GM12878 (cell line): ENCODE results near the gene H19. TPM values are rescaled to one million over a fixed set of nuclear protein-coding genes. Genes with fewer than 3 reads are reported as not detected.

Experiments used
- ATAC-seq: fragments of 200-7000 bp; cut with Tn5 transposase; 3 replicates; pipeline ENCODE4 v1.9.1; 2020; ENCODE audit warnings: mild to moderate bottlenecking, moderate library complexity
- BruUV-seq: library from RNA; stranded (reverse); fragments of 400-500 nt; replicated peaks from 2 replicates; lab custom pipeline; 2021; lab: Mats Ljungman, UMichigan
- CTCF ChIA-PET: fragments of 300-600 bp; sonication (Branson Sonifier 250); formaldehyde crosslinking; extraction: SDS; loops from one replicate; lab custom pipeline; 2021; ENCODE audit warnings: inconsistent platforms; lab: Yijun Ruan, JAX
- POLR2A ChIA-PET: fragments of 350-600 bp; formaldehyde crosslinking; extraction: SDS; loops from one replicate; lab custom pipeline; 2021; ENCODE audit warnings: inconsistent platforms; lab: Charles Lee
- RAD21 ChIA-PET: fragments of 300-600 bp; sonication (Branson Sonifier 250); formaldehyde crosslinking; loops from one replicate; lab custom pipeline; 2023; ENCODE audit warnings: antibody characterized with exemption; ENCODE audit not compliant: unreplicated experiment; lab: Charles Lee
- SMC1A ChIA-PET: fragments of 300-600 bp; sonication (Branson Sonifier 250); formaldehyde crosslinking; loops from one replicate; lab custom pipeline; 2023; ENCODE audit not compliant: unreplicated experiment, uncharacterized antibody; lab: Charles Lee
- DNase-seq: peaks from one replicate; pipeline ENCODE4 v3.0.0-alpha.2; 2011; ENCODE audit warnings: low read depth, low spot score
- FAIRE-seq: peaks from 3 replicates; lab custom pipeline; 2011; peaks lifted over from hg19 to GRCh38; lab: Jason Lieb, UNC
- H2AFZ ChIP-seq: 2 replicates; pipeline ENCODE4 v1.6.0; 2011; ENCODE audit warnings: low read depth, low read length, control low read depth; ENCODE audit not compliant: control insufficient read depth
- H3K27ac ChIP-seq: 2 replicates; pipeline ENCODE4 v1.5.1; 2011; ENCODE audit warnings: control low read depth; ENCODE audit not compliant: control insufficient read depth, insufficient read depth
- H3K27me3 ChIP-seq, 2 experiments: replicated peaks in 1 of 2; 2 replicates each; pipeline versions ENCODE4 v1.6.0 to v1.6.1; 2011; ENCODE audit warnings: low read length in 1 of 2; ENCODE audit not compliant: control insufficient read depth in 2 of 2, insufficient read depth in 2 of 2
- H3K36me3 ChIP-seq, 2 experiments: 2 replicates each; pipeline ENCODE4 v1.5.1; 2011; ENCODE audit warnings: low read length in 1 of 2; ENCODE audit not compliant: control insufficient read depth in 2 of 2, insufficient read depth in 2 of 2
- H3K4me1 ChIP-seq: 2 replicates; pipeline ENCODE4 v1.6.1; 2011; ENCODE audit warnings: mild to moderate bottlenecking, low read length, moderate library complexity, mixed read lengths; ENCODE audit not compliant: control insufficient read depth, insufficient read depth
- H3K4me2 ChIP-seq: 2 replicates; pipeline ENCODE4 v1.6.0; 2011; ENCODE audit warnings: control low read depth; ENCODE audit not compliant: control insufficient read depth, insufficient read depth
- H3K4me3 ChIP-seq: fragments of 200-600 bp; sonication (generic); 2 replicates; pipeline ENCODE4 v1.5.1; 2016
- H3K79me2 ChIP-seq: 2 replicates; pipeline ENCODE4 v1.6.0; 2011; ENCODE audit warnings: low read length; ENCODE audit not compliant: control insufficient read depth, insufficient read depth
- H3K9ac ChIP-seq: 2 replicates; pipeline ENCODE4 v1.8.0; 2011; ENCODE audit warnings: low read length, control low read depth, mixed read lengths; ENCODE audit not compliant: control insufficient read depth, insufficient read depth
- H3K9me3 ChIP-seq: replicated peaks from 3 replicates; pipeline ENCODE4 v1.5.1; 2011; ENCODE audit warnings: mild to moderate bottlenecking, low read length; ENCODE audit not compliant: control insufficient read depth, insufficient read depth
- H4K20me1 ChIP-seq: 2 replicates; pipeline ENCODE4 v1.6.0; 2011; ENCODE audit not compliant: control insufficient read depth, insufficient read depth
- ASH2L ChIP-seq: fragments of 300-600, 200-600 bp; sonication (generic); IDR thresholded peaks from 2 replicates; pipeline ENCODE4 v1.6.1; 2017; ENCODE audit warnings: low read depth, mild to moderate bottlenecking, borderline replicate concordance
- CHD1 ChIP-seq: IDR thresholded peaks from 2 replicates; pipeline ENCODE4 v1.6.1; 2012; ENCODE audit warnings: low read depth, low read length, improper control_type of control experiment
- IRF4 ChIP-seq: IDR thresholded peaks from 2 replicates; pipeline ENCODE4 v1.6.1; 2011; ENCODE audit warnings: low read depth, low read length
- JUND ChIP-seq: IDR thresholded peaks from 2 replicates; pipeline ENCODE4 v1.6.1; 2012; ENCODE audit warnings: low read depth, mild to moderate bottlenecking, low read length, improper control_type of control experiment, moderate library complexity
- MYC ChIP-seq: IDR thresholded peaks from 2 replicates; pipeline ENCODE4 v1.6.1; 2011; ENCODE audit warnings: mild to moderate bottlenecking, low read length, moderate library complexity, inconsistent platforms; ENCODE audit not compliant: insufficient read depth, insufficient replicate concordance, insufficient read length, severe bottlenecking
- NFYB ChIP-seq: IDR thresholded peaks from 2 replicates; pipeline ENCODE4 v1.6.1; 2011; ENCODE audit warnings: low read depth, mild to moderate bottlenecking, low read length, improper control_type of control experiment, moderate library complexity; ENCODE audit not compliant: insufficient read depth
- NR2C1 ChIP-seq: fragments of 450-650 bp; IDR thresholded peaks from 2 replicates; pipeline ENCODE4 v1.6.1; 2017; ENCODE audit warnings: antibody characterized with exemption, mild to moderate bottlenecking, moderate library complexity
- RFX5 ChIP-seq: IDR thresholded peaks from 2 replicates; pipeline ENCODE4 v1.6.1; 2011; ENCODE audit warnings: low read depth, low read length, improper control_type of control experiment
- ZNF622 ChIP-seq: fragments of 450-650 bp; IDR thresholded peaks from 2 replicates; pipeline ENCODE4 v1.6.1; 2017; ENCODE audit warnings: mild to moderate bottlenecking, inconsistent platforms
- WGBS: methylation state at CpG from one replicate; pipeline ENCODE4 v1.1.6; 2016; ENCODE audit warnings: low lambda C conversion rate; ENCODE audit not compliant: insufficient replicate concordance, insufficient coverage; ENCODE audit errors: missing lambda C conversion rate; 5-methylcytosine and 5-hydroxymethylcytosine counted together
- in situ Hi-C: fragments of 300-500 bp; cut with MboI; formaldehyde crosslinking; loops from 9 replicates; pipeline ENCODE4 v1.14.3; 2018; ENCODE audit warnings: mixed read lengths
- intact Hi-C: fragments of 100-400 bp; cut with micrococcal nuclease; formaldehyde crosslinking; loops from one replicate; pipeline ENCODE4 v1.14.2; 2022; ENCODE audit not compliant: unreplicated experiment
- polyA plus RNA-seq, 11 experiments: library from polyadenylated mRNA; depleted of rRNA in 4 of 11; unstranded in 6 of 11; stranded (reverse) in 5 of 11; fragments of >200 nt; fragmentation: Nextera tagmentation in 4 of 11; fragmentation: Illumina TruSeq in 1 of 11; extraction: Ambion mirVana in 4 of 11; extraction: Trizol in 1 of 11; gene quantifications; 1 replicate in 1 of 11; 2 replicates in 10 of 11; pipeline versions ENCODE4 v1.2.1 to v1.2.3, GENCODE V29; 2011 to 2016; ENCODE audit warnings: inconsistent platforms in 2 of 11, missing spikeins in 2 of 11, low read depth in 1 of 11
- total RNA-seq, 4 experiments: library from RNA; depleted of rRNA in 3 of 4; stranded (reverse); fragments of >200 nt in 3 of 4; fragmentation: Illumina TruSeq in 1 of 4; extraction: Trizol in 1 of 4; gene quantifications; 2 replicates each; pipeline versions ENCODE4 v1.2.1 to v1.2.3, GENCODE V29; 2013 to 2021
- TF ChIP-seq, protein P1 (sequence below): fragments of 450-650 bp; IDR thresholded peaks from 2 replicates; pipeline ENCODE4 v1.6.1; 2017; ENCODE audit warnings: mild to moderate bottlenecking
- TF ChIP-seq, protein P2 (sequence below): fragments of 450-650 bp; IDR thresholded peaks from 2 replicates; pipeline ENCODE4 v1.6.1; 2017; ENCODE audit warnings: mild to moderate bottlenecking, moderate library complexity
- TF ChIP-seq, protein P3 (sequence below): IDR thresholded peaks from 2 replicates; pipeline ENCODE4 v1.6.1; 2012; ENCODE audit warnings: low read length, inconsistent platforms
- TF ChIP-seq, protein P4 (sequence below): fragments of 450-650 bp; IDR thresholded peaks from 2 replicates; pipeline ENCODE4 v1.6.1; 2017; ENCODE audit warnings: antibody characterized with exemption, mild to moderate bottlenecking, moderate library complexity

H19 gene
- total and polyA plus RNA-seq, 10 of the 15 experiments (the other 5 are each of a cell fraction or from before 2014, with no cell fraction given), result 0.04 to 1.2 (median 0.31) TPM; not detected in 6

DNA sequence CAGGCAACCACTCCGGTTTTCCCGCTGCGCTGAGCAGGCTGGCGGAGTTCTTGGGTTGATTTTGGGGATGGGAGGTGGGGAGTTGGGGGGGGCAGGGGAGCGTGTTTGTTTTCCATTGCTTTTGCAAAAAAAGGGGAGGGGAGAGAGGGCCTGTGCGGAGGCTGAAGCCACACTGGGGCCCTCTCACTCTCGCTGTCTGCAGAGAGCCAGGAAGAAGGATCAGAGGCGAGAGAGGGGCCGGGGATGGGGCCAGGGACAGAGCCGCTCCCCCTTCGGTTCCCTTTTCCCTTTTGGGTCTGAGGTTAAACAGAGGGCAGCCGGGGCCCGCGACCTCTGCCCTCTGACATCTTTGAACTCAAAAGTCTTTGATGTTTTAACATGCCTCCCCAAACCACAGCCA is 17.4 kb upstream of the H19 start:
- no peak overlapping the region for H2AFZ ChIP-seq
- FAIRE-seq (no peak), ATAC-seq (no peak), DNase-seq (no peak)
- ChIA-PET CTCF (no interaction called here), POLR2A (no interaction called here), RAD21 (interaction anchor here (0.6 kb wide), 1 partner anchor 195 kb away, joined by 3 read pairs; no protein-coding TSS in a partner anchor), SMC1A (no interaction called here)
- H3K9ac ChIP-seq, result no peak overlapping the region
- no CpG with 5 or more reads among the region's 14 CpGs for WGBS
- H3K27me3 ChIP-seq, result no peaks in the 10 kb centered on the region
- BruUV-seq, result no TSS peak
- H3K4me1 ChIP-seq, result no peaks in the 10 kb centered on the region
- no peaks in the 10 kb centered on the region for H3K36me3 ChIP-seq
- no peaks in the 10 kb centered on the region for H3K9me3 ChIP-seq
- intact Hi-C loops, result no loop called here
- no peaks in the 10 kb centered on the region for H4K20me1 ChIP-seq
- no peak overlapping the region for H3K4me2 ChIP-seq
- in situ Hi-C loops, result no loop called here
- H3K27ac ChIP-seq, result no peak overlapping the region
- no peak overlapping the region for H3K4me3 ChIP-seq
- H3K79me2 ChIP-seq, result no peaks in the 10 kb centered on the region
- TF ChIP-seq, protein P1, sequence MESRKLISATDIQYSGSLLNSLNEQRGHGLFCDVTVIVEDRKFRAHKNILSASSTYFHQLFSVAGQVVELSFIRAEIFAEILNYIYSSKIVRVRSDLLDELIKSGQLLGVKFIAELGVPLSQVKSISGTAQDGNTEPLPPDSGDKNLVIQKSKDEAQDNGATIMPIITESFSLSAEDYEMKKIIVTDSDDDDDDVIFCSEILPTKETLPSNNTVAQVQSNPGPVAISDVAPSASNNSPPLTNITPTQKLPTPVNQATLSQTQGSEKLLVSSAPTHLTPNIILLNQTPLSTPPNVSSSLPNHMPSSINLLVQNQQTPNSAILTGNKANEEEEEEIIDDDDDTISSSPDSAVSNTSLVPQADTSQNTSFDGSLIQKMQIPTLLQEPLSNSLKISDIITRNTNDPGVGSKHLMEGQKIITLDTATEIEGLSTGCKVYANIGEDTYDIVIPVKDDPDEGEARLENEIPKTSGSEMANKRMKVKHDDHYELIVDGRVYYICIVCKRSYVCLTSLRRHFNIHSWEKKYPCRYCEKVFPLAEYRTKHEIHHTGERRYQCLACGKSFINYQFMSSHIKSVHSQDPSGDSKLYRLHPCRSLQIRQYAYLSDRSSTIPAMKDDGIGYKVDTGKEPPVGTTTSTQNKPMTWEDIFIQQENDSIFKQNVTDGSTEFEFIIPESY, result no peak
- TF ChIP-seq, protein P2, sequence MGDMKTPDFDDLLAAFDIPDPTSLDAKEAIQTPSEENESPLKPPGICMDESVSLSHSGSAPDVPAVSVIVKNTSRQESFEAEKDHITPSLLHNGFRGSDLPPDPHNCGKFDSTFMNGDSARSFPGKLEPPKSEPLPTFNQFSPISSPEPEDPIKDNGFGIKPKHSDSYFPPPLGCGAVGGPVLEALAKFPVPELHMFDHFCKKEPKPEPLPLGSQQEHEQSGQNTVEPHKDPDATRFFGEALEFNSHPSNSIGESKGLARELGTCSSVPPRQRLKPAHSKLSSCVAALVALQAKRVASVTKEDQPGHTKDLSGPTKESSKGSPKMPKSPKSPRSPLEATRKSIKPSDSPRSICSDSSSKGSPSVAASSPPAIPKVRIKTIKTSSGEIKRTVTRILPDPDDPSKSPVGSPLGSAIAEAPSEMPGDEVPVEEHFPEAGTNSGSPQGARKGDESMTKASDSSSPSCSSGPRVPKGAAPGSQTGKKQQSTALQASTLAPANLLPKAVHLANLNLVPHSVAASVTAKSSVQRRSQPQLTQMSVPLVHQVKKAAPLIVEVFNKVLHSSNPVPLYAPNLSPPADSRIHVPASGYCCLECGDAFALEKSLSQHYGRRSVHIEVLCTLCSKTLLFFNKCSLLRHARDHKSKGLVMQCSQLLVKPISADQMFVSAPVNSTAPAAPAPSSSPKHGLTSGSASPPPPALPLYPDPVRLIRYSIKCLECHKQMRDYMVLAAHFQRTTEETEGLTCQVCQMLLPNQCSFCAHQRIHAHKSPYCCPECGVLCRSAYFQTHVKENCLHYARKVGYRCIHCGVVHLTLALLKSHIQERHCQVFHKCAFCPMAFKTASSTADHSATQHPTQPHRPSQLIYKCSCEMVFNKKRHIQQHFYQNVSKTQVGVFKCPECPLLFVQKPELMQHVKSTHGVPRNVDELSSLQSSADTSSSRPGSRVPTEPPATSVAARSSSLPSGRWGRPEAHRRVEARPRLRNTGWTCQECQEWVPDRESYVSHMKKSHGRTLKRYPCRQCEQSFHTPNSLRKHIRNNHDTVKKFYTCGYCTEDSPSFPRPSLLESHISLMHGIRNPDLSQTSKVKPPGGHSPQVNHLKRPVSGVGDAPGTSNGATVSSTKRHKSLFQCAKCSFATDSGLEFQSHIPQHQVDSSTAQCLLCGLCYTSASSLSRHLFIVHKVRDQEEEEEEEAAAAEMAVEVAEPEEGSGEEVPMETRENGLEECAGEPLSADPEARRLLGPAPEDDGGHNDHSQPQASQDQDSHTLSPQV, result no peak
- TF ChIP-seq MYC (no peak), ZNF622 (no peak), NFYB (no peak), CHD1 (no peak), ASH2L (no peak), JUND (no peak), NR2C1 (no peak), RFX5 (no peak), IRF4 (no peak)
- TF ChIP-seq, protein P3, sequence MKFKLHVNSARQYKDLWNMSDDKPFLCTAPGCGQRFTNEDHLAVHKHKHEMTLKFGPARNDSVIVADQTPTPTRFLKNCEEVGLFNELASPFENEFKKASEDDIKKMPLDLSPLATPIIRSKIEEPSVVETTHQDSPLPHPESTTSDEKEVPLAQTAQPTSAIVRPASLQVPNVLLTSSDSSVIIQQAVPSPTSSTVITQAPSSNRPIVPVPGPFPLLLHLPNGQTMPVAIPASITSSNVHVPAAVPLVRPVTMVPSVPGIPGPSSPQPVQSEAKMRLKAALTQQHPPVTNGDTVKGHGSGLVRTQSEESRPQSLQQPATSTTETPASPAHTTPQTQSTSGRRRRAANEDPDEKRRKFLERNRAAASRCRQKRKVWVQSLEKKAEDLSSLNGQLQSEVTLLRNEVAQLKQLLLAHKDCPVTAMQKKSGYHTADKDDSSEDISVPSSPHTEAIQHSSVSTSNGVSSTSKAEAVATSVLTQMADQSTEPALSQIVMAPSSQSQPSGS, result no peak
- TF ChIP-seq, protein P4, sequence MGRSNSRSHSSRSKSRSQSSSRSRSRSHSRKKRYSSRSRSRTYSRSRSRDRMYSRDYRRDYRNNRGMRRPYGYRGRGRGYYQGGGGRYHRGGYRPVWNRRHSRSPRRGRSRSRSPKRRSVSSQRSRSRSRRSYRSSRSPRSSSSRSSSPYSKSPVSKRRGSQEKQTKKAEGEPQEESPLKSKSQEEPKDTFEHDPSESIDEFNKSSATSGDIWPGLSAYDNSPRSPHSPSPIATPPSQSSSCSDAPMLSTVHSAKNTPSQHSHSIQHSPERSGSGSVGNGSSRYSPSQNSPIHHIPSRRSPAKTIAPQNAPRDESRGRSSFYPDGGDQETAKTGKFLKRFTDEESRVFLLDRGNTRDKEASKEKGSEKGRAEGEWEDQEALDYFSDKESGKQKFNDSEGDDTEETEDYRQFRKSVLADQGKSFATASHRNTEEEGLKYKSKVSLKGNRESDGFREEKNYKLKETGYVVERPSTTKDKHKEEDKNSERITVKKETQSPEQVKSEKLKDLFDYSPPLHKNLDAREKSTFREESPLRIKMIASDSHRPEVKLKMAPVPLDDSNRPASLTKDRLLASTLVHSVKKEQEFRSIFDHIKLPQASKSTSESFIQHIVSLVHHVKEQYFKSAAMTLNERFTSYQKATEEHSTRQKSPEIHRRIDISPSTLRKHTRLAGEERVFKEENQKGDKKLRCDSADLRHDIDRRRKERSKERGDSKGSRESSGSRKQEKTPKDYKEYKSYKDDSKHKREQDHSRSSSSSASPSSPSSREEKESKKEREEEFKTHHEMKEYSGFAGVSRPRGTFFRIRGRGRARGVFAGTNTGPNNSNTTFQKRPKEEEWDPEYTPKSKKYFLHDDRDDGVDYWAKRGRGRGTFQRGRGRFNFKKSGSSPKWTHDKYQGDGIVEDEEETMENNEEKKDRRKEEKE, result no peak
